ENCODE data around the gene EEA1.

GRCh38 chr12:92721130-92721529, 208.0 kb downstream of the EEA1 start:
- TF ChIP-seq POLR2A (IDR thresholded peaks at IDR 0.05; ENCODE audit: control extremely low read depth in 1 of 2, low read depth in 2 of 2, low read length in 2 of 2), result no peak
- TF ChIP-seq SIN3A (conservative IDR thresholded peaks at IDR 0.05 in 1 of 2, IDR thresholded peaks at IDR 0.05 in 1 of 2; ENCODE audit: low read depth in 1 of 2, low read length in 2 of 2), result no peak
- no peak for TF ChIP-seq CTCF (IDR thresholded peaks at IDR 0.05; ENCODE audit: control extremely low read depth in 1 of 3, insufficient read depth in 1 of 3, low read depth in 1 of 3, low read length in 3 of 3)
- no peak for TF ChIP-seq RXRA (IDR thresholded peaks at IDR 0.05; ENCODE audit: insufficient read depth, low read depth, low read length)
- TF ChIP-seq TBP (IDR thresholded peaks at IDR 0.05; ENCODE audit: low read depth, low read length), result no peak
- no peak for TF ChIP-seq HDAC6 (IDR thresholded peaks at IDR 0.05; ENCODE audit: low read depth, low read length)
- no peak for TF ChIP-seq POLR2AphosphoS5 (IDR thresholded peaks at IDR 0.05; ENCODE audit: low read depth, low read length)
- no peak for TF ChIP-seq JUN (IDR thresholded peaks at IDR 0.05; ENCODE audit: low read depth, low read length)
- no peak for TF ChIP-seq SIX5 (IDR thresholded peaks at IDR 0.05; ENCODE audit: low read depth, low read length)
- TF ChIP-seq CHD2 (IDR thresholded peaks at IDR 0.05; ENCODE audit: low read length), result no peak
- TF ChIP-seq MAFK (IDR thresholded peaks at IDR 0.05; ENCODE audit: low read depth, low read length), result no peak
- no peak for TF ChIP-seq JUND (IDR thresholded peaks at IDR 0.05; ENCODE audit: low read length)

Measured in H1 (cell line).